Sigmoid colon (tissue), 4 donors: ENCODE results near the gene PAX3.

Experiments used
- CTCF ChIP-seq, 4 experiments: fragments of 450-650 bp in 3 of 4; fragments of 200-600 bp in 1 of 4; IDR thresholded peaks; one replicate each; pipeline ENCODE4 v1.5.1; 2016 to 2019; ENCODE audit warnings: antibody characterized with exemption in 4 of 4, mild to moderate bottlenecking in 3 of 4, moderate library complexity in 2 of 4
- POLR2AphosphoS5 ChIP-seq, 4 donors: sonication (generic); formaldehyde crosslinking; IDR thresholded peaks; one replicate each; pipeline ENCODE4 v1.6.1; 2017; ENCODE audit warnings: antibody characterized with exemption in 4 of 4

DNA sequence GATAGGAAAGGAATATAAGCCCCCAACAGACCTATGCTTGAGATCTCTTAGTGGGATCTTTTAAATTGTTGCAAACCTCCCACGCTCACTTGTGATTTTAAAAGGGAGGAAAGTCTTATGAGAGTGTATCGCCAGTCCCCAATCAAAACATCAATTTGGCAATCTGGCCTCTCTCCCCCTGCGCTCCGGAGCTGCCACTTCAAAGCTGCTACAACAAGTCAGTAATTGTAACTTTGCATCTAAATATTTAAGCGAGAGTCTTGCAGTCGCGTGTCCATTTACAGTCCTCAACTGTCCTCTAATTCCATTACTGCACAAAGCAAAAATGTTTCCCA is 8.4 kb downstream of the PAX3 start:
- no peak for TF ChIP-seq CTCF (IDR thresholded peaks at IDR 0.05)
- no peak for TF ChIP-seq POLR2AphosphoS5 (IDR thresholded peaks at IDR 0.05)
